Subcutaneous abdominal adipose tissue (tissue), 5 donors: ENCODE data around the gene AJAP1.
"Not testable (repeated sequence)": the region's sequence is repeated elsewhere in the genome, so short reads cannot be mapped to it uniquely, and the experiment has no call there.

ENCODE experiments used
- H3K27ac ChIP-seq: one replicate; pipeline ENCODE4 v1.7.0; 2013; ENCODE audit warnings: low read depth, mild to moderate bottlenecking, inconsistent platforms, low read length, moderate library complexity
- H3K27me3 ChIP-seq, 5 donors: one replicate each; pipeline ENCODE4 v1.7.0; 2013; ENCODE audit warnings: low read length in 5 of 5, inconsistent platforms in 1 of 5; ENCODE audit not compliant: control insufficient read depth in 5 of 5, insufficient read depth in 4 of 5
- H3K36me3 ChIP-seq, 5 donors: one replicate each; pipeline ENCODE4 v1.7.0; 2013; ENCODE audit warnings: low read length in 5 of 5; ENCODE audit not compliant: control insufficient read depth in 5 of 5, insufficient read depth in 5 of 5
- H3K4me1 ChIP-seq, 5 donors: one replicate each; pipeline ENCODE4 v1.7.0; 2013; ENCODE audit warnings: low read length in 5 of 5, mild to moderate bottlenecking in 3 of 5, moderate library complexity in 1 of 5; ENCODE audit not compliant: control insufficient read depth in 5 of 5, insufficient read depth in 5 of 5
- H3K4me3 ChIP-seq, 5 donors: one replicate each; pipeline ENCODE4 v1.7.0; 2013; ENCODE audit warnings: low read length in 5 of 5, low read depth in 1 of 5
- H3K9ac ChIP-seq, 5 donors: one replicate each; pipeline ENCODE4 v1.7.0; 2013; ENCODE audit warnings: low read length in 5 of 5, mild to moderate bottlenecking in 4 of 5, moderate library complexity in 3 of 5
- H3K9me3 ChIP-seq, 5 donors: one replicate each; pipeline ENCODE4 v1.7.0; 2013; ENCODE audit warnings: low read length in 5 of 5; ENCODE audit not compliant: control insufficient read depth in 5 of 5
- donor health status: healthy.
- donor health status: healthy.
- donor health status: healthy.
- donor health status: healthy.
- donor health status: healthy.

The AJAP1 gene

DNA sequence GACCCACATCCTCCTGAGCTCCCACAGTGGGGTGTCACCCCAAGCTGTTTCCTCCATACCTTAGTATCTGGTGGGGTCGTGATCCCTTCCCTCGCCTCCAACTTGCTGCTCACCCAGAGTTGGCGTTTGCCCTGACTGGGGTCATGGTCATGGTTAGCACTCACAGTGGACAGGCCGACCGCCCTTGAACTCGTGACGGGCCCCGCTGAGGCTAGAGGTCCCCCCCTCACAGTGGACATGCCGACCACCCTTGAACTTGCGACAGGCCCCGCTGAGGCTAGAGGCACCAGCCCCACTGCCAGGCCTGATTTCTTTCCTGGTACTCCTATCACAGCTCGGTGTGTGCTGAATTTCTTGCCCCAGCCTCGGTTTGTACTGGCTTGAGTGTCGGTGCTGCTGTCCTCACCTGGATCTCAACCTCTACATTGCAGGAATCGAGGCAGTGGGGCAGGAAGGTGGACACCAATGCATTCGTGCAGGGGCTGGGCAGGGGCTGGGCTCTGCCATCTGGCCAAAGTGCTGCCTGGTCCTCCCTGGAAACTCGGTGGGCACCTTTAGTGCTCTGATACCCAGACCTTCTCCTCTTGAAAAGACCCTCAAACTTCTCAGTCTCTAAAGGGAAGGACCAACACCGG, 37.5 kb upstream of the AJAP1 start:
- Histone ChIP-seq H3K27me3 (peaks cover 0 to 9% (median 0%) of the 10 kb centered on the region in 5 donors), H3K36me3 (no peaks in the 10 kb centered on the region), H3K27ac (no peak overlapping the region), H3K4me1 (no peaks in the 10 kb centered on the region), H3K4me3 (no peak overlapping the region), H3K9ac (no peak overlapping the region), H3K9me3 (no peaks in the 10 kb centered on the region)

DNA sequence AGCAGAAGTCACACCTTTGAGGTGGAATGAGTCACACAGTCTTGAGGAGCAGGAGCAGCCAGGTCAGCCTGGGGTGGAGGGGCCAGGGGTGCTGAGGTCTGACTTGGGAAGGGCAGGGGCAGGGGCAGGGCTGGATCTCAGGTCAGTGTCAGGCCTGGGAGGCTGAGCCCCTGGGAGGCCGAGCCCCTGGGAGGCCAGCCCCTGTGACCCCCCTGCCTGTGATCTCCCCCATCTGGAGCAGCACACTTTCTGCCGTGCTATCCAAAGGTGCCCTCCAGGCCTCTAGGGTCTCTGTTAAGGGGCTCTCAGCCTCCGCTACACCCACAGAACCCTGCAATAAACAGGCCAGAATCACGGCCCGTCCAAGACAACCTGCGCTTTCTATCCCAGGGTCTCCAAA, 36.9 kb upstream of the AJAP1 start:
- Histone ChIP-seq H3K4me1 (no peaks in the 10 kb centered on the region), H3K9ac (no peak overlapping the region)

DNA sequence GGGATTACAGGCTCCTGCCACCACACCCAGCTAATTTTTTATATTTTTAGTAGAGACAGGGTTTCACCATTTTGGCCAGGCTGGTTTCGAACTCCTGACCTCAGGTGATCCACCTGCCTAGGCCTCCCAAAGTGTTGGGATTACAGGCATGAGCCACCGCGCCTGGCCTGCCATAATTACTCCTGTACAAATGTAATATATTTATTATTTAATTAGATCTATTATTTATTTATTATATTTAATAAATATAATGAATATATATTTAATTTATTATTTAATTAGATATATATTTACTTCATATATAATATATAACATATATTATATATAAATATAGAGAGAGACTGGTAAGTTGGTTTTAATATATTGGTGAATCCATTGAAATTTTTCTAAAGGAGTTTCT, 35.6 kb upstream of the AJAP1 start:
- not testable (repeated sequence) for H3K4me1 ChIP-seq, H3K4me3 ChIP-seq, H3K36me3 ChIP-seq, H3K9me3 ChIP-seq, H3K9ac ChIP-seq, H3K27me3 ChIP-seq, H3K27ac ChIP-seq

More for the DNA sequence above, 36.9 kb upstream of the AJAP1 start:
- H3K27ac ChIP-seq = no peak overlapping the region
- no peak overlapping the region for H3K4me3 ChIP-seq
- no peaks in the 10 kb centered on the region for H3K9me3 ChIP-seq
- no peaks in the 10 kb centered on the region for H3K36me3 ChIP-seq
- H3K27me3 ChIP-seq = peaks cover 0 to 9% (median 0%) of the 10 kb centered on the region in 5 donors

DNA sequence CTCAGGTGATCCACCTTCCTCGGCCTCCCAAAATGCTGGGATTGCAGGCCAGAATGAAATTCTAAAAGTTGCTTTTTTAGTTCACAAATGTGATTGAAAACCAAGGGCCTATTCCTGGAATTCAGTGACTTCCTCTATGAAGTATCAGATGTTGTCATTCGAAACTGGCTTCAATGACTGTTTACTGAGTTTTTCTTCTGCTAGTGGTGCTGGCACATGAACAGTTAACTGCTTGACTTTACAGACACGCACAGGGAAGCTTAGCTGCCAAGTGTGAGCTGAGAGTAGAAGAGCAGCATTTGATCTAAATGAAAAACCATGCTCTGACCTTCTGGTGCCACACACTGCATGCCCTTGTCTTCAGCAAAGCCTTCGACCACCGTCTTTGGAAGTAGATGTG, 32.8 kb upstream of the AJAP1 start:
- peaks cover 0 to 5% (median 3%) of the 10 kb centered on the region in 5 donors for H3K27me3 ChIP-seq
- no peaks in the 10 kb centered on the region for H3K36me3 ChIP-seq
- H3K4me1 ChIP-seq = peaks cover 0 to 5% (median 1%) of the 10 kb centered on the region in 5 donors
- H3K9me3 ChIP-seq = no peaks in the 10 kb centered on the region
- H3K9ac ChIP-seq = no peak overlapping the region
- no peak overlapping the region for H3K4me3 ChIP-seq
- no peak overlapping the region for H3K27ac ChIP-seq

DNA sequence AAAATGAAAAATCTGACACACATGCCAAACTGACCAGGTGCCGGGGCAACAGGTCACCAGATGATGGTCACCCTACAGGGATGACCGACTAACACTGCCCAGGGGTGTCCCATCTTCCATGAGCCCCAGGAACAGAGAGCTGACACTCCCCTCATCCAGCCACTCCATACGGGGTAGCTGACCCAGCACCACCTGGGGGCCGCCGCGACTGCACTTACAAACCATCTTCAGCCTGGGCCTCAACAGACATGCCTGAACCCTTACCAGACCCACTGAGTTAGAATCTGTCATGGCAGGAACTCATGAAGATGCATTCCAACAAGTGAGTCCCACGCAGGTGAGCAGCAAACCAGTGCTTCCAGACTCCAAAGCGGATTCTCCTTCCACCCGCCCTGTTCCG, 31.6 kb upstream of the AJAP1 start:
- Histone ChIP-seq H3K9ac (no peak overlapping the region), H3K4me3 (no peak overlapping the region), H3K36me3 (no peaks in the 10 kb centered on the region), H3K4me1 (peaks cover 0 to 13% (median 4%) of the 10 kb centered on the region in 5 donors), H3K27me3 (peaks cover 0 to 5% (median 3%) of the 10 kb centered on the region in 5 donors), H3K9me3 (no peaks in the 10 kb centered on the region), H3K27ac (no peak overlapping the region)

DNA sequence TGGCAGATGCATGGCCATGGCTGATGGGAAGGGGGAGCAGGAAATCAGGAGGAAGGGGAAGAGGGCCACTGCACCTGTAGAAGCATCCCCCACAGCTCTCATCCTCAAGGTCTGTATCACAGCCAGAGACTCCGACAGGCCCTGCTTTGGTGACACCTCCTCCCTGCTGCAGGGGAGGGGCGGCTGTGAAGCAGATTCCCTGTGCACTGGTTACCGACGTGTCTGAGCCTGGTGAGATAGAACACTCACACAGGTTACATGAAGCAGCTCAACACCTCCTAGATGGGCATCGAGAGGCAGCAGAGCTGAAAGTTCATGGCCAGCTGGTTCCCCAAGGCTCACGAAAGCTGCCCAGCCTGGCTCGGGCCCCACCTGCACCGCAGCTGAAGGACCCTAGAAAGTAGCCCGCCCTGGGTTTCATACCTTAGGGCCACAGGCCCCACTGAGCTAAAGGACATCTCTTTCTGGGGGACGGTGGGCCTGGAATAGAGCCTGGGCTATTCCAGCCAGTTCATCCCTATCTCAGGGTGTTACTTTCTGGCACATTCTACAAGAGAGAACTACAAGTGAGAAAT, 30.2 kb upstream of the AJAP1 start:
- Histone ChIP-seq H3K4me3 (no peak overlapping the region), H3K27ac (no peak overlapping the region), H3K4me1 (peaks cover 0 to 13% (median 4%) of the 10 kb centered on the region in 5 donors), H3K9me3 (no peaks in the 10 kb centered on the region), H3K9ac (no peak overlapping the region), H3K27me3 (peaks cover 0 to 6% (median 3%) of the 10 kb centered on the region in 5 donors), H3K36me3 (no peaks in the 10 kb centered on the region)

DNA sequence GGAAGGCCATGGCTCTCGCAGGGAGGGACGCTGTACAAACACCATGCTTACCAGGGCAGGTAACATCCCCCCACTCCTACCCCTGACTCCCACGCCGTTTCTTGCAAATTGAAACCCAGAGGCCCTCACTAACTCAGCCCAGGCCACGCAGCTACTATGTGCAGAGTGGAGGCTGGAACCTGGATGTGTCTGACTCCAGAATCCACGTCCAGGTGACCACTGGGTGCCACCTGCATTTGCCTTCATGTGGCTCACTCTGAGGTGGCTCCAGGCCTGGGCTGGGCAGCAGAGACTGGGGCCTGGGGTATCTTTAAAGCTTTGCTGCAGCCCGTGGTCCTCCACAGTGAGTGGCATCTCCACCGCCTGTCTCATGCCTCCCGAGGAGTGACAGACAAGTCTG, 29.6 kb upstream of the AJAP1 start:
- Histone ChIP-seq H3K36me3 (no peaks in the 10 kb centered on the region), H3K27me3 (peaks cover 0 to 11% (median 3%) of the 10 kb centered on the region in 5 donors), H3K4me1 (peaks cover 0 to 13% (median 4%) of the 10 kb centered on the region in 5 donors), H3K9me3 (no peaks in the 10 kb centered on the region), H3K27ac (no peak overlapping the region), H3K4me3 (no peak overlapping the region), H3K9ac (no peak overlapping the region)

DNA sequence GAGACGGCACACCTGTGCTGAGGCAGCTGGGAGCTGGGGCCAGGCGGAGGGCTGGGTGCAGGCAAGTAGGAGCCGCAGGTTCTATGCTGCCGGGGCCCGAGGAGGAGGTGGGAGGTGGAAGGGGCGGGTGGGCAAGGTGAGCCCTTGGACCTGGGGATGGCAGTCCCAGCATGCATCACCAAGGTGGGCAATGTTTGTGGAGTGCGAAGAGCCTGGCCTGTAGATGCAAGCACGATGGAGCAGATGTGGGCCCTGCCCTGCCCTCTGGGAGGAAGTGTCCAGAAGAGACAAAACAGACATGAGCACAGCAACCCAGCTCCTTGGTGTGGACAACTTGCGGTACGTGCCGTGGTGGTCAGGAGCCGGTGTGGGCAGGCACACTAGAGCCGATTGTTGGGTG, 28.3 kb upstream of the AJAP1 start:
- Histone ChIP-seq H3K4me3 (no peak overlapping the region), H3K9ac (no peak overlapping the region), H3K9me3 (no peaks in the 10 kb centered on the region), H3K27me3 (peaks cover under 1 to 14% (median 3%) of the 10 kb centered on the region in 5 donors), H3K27ac (no peak overlapping the region), H3K4me1 (peaks cover 0 to 13% (median 4%) of the 10 kb centered on the region in 5 donors), H3K36me3 (no peaks in the 10 kb centered on the region)

DNA sequence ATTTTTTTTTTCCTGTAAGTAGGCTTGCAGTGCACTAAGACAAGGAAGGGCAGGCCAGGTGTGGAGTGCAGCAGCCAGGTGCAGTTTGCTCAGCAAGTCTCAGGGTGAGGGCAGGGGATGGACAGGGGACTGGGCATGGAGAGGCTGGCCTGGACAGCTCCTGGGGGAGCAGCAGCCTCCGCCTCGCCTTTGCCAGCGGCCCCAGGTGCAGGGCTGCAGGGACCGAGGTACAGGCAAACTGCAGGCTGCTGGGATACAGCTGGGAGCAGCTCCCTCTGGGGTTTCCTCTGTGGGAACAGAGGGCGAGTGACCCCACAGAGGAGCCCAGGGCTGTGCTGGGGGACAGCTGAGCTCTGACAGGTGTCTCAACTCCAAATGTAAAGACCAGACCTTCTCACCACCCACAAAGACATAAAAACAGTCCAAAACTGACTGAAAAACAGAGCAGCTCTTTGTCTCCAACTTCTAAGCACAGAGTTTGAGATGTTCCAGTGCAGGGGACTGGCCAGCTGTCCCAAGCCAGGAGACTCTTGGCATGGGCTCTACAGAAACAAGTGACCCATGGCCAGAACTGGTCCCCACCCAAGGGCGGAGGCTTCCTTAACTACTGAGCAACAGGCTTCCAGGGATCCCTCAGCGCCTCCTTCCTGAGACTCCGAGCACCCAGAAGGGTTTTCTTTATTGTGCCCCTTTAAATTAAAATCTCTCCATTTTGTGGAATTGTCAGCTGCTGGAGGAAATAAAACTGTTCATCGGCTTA, 27.7 kb upstream of the AJAP1 start:
- Histone ChIP-seq H3K27ac (no peak overlapping the region), H3K4me1 (peaks cover 0 to 13% (median 4%) of the 10 kb centered on the region in 5 donors), H3K36me3 (no peaks in the 10 kb centered on the region), H3K4me3 (no peak overlapping the region), H3K9ac (no peak overlapping the region), H3K27me3 (peaks cover 2 to 17% (median 3%) of the 10 kb centered on the region in 5 donors), H3K9me3 (no peaks in the 10 kb centered on the region)

DNA sequence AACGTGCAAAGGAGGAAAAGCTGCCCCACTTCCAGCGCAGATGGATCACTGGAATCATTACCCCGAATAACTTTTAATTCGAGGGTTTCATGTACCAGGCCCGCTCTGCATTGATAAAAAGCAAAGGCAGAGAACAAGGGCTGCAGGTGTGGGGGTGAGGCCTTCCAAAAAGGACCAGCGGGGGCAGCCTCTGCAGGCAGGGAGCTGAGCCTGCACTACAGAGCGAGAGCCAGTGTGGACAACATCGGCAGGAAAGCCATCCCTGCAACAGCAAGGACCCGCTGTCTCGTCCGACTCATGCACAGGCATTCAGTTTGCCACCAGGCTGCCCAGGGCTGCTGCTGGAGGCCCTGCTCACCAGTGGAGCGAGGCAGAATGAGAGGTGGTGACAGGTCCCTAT, 27.1 kb upstream of the AJAP1 start:
- no peak overlapping the region for H3K9ac ChIP-seq
- peaks cover 2 to 21% (median 3%) of the 10 kb centered on the region in 5 donors for H3K27me3 ChIP-seq

More for the DNA sequence above, 27.1 kb upstream of the AJAP1 start:
- Histone ChIP-seq H3K36me3 (no peaks in the 10 kb centered on the region), H3K27ac (no peak overlapping the region), H3K4me3 (no peak overlapping the region), H3K4me1 (peaks cover 0 to 13% (median 4%) of the 10 kb centered on the region in 5 donors), H3K9me3 (no peaks in the 10 kb centered on the region)
